ENCODE measurements around the gene MRPL52. TPM values are rescaled to one million over a fixed set of nuclear protein-coding genes. Genes with fewer than 3 reads are reported as not detected.

Gene MRPL52
- total and polyA plus RNA-seq, 10 of the 15 experiments (the other 5 are each of a cell fraction or from before 2014, with no cell fraction given), result 51.7 to 541 (median 142) TPM

DNA sequence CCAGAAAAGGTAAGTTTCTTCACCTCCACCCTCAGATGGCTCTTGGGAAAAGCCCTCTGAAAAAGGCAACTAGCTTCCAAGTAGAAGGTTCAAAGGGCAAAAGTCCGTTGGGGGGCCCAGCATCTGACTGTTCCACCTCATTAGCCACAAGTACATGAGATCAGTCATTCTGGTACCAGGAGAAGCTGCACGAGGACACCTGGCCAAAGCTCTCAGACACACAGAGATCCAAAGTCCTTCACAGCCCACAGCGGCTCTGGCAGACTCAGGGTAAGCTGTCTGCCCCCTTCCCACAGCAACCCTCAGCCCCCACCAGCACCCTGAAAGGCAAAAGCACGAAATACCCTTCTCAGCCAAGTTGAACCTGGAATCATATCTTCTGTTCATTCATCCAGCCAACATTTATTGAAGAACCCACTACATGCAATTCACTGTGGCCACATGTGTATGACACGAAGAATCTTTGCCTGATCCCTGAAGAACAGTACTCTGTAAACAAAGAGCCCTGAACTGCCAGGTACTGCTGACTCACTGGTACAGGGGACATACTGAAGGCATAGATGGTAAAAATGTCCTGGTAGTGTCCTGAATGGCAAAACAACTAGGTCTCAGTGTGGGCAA lies 33.5 kb upstream of the MRPL52 start (continued):
- TF ChIP-seq, protein P1, sequence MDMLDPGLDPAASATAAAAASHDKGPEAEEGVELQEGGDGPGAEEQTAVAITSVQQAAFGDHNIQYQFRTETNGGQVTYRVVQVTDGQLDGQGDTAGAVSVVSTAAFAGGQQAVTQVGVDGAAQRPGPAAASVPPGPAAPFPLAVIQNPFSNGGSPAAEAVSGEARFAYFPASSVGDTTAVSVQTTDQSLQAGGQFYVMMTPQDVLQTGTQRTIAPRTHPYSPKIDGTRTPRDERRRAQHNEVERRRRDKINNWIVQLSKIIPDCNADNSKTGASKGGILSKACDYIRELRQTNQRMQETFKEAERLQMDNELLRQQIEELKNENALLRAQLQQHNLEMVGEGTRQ (IDR thresholded peaks at IDR 0.05; ENCODE audit: borderline replicate concordance, low read depth, low read length), result no peak
- TF ChIP-seq KDM1A (IDR thresholded peaks at IDR 0.05; ENCODE audit: borderline replicate concordance) (no peak), EP300 (IDR thresholded peaks at IDR 0.05; ENCODE audit: borderline replicate concordance in 1 of 2, control insufficient read depth in 1 of 2, low read depth in 2 of 2, low read length in 2 of 2) (peak; percentile 70 to 71), ZNF24 (IDR thresholded peaks at IDR 0.05) (no peak), ZNF217 (IDR thresholded peaks at IDR 0.05) (0 out of 2 replicates have a peak, but pooled peaks have one; percentile 59), STAT3 (IDR thresholded peaks at IDR 0.05; ENCODE audit: low read depth, low read length) (no peak), RUNX3 (IDR thresholded peaks at IDR 0.05; ENCODE audit: low read length) (peak; percentile 89), MXI1 (IDR thresholded peaks at IDR 0.05; ENCODE audit: low read depth, low read length) (no peak), CREB1 (IDR thresholded peaks at IDR 0.05; ENCODE audit: low read depth) (0 out of 2 replicates have a peak, but pooled peaks have one; percentile 45), POLR2AphosphoS2 (IDR thresholded peaks at IDR 0.05; ENCODE audit: low read depth, low read length) (no peak), BMI1 (IDR thresholded peaks at IDR 0.05; ENCODE audit: borderline replicate concordance) (no peak), KLF5 (IDR thresholded peaks at IDR 0.05; ENCODE audit: partially characterized antibody) (no peak), SRF (IDR thresholded peaks at IDR 0.05; ENCODE audit: low read depth in 2 of 2, low read length in 2 of 2) (0 out of 4 replicates have a peak, but pooled peaks of 1 of the 2 experiments have one; percentile 16), JUNB (IDR thresholded peaks at IDR 0.05) (peak; percentile 90)
- TF ChIP-seq, protein P2, sequence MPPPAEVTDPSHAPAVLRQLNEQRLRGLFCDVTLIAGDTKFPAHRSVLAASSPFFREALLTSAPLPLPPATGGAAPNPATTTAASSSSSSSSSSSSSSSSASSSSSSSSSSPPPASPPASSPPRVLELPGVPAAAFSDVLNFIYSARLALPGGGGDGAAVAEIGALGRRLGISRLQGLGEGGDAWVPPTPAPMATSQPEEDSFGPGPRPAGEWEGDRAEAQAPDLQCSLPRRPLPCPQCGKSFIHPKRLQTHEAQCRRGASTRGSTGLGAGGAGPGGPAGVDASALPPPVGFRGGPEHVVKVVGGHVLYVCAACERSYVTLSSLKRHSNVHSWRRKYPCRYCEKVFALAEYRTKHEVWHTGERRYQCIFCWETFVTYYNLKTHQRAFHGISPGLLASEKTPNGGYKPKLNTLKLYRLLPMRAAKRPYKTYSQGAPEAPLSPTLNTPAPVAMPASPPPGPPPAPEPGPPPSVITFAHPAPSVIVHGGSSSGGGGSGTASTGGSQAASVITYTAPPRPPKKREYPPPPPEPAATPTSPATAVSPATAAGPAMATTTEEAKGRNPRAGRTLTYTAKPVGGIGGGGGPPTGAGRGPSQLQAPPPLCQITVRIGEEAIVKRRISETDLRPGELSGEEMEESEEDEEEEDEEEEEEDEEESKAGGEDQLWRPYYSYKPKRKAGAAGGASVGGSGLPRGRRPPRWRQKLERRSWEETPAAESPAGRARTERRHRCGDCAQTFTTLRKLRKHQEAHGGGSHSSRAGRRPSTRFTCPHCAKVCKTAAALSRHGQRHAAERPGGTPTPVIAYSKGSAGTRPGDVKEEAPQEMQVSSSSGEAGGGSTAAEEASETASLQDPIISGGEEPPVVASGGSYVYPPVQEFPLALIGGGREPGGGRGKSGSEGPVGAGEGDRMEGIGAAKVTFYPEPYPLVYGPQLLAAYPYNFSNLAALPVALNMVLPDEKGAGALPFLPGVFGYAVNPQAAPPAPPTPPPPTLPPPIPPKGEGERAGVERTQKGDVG (CRISPR knock-in tag; IDR thresholded peaks at IDR 0.05), result no peak
- TF ChIP-seq, protein P3, sequence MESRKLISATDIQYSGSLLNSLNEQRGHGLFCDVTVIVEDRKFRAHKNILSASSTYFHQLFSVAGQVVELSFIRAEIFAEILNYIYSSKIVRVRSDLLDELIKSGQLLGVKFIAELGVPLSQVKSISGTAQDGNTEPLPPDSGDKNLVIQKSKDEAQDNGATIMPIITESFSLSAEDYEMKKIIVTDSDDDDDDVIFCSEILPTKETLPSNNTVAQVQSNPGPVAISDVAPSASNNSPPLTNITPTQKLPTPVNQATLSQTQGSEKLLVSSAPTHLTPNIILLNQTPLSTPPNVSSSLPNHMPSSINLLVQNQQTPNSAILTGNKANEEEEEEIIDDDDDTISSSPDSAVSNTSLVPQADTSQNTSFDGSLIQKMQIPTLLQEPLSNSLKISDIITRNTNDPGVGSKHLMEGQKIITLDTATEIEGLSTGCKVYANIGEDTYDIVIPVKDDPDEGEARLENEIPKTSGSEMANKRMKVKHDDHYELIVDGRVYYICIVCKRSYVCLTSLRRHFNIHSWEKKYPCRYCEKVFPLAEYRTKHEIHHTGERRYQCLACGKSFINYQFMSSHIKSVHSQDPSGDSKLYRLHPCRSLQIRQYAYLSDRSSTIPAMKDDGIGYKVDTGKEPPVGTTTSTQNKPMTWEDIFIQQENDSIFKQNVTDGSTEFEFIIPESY (IDR thresholded peaks at IDR 0.05), result no peak
- TF ChIP-seq, protein P4, sequence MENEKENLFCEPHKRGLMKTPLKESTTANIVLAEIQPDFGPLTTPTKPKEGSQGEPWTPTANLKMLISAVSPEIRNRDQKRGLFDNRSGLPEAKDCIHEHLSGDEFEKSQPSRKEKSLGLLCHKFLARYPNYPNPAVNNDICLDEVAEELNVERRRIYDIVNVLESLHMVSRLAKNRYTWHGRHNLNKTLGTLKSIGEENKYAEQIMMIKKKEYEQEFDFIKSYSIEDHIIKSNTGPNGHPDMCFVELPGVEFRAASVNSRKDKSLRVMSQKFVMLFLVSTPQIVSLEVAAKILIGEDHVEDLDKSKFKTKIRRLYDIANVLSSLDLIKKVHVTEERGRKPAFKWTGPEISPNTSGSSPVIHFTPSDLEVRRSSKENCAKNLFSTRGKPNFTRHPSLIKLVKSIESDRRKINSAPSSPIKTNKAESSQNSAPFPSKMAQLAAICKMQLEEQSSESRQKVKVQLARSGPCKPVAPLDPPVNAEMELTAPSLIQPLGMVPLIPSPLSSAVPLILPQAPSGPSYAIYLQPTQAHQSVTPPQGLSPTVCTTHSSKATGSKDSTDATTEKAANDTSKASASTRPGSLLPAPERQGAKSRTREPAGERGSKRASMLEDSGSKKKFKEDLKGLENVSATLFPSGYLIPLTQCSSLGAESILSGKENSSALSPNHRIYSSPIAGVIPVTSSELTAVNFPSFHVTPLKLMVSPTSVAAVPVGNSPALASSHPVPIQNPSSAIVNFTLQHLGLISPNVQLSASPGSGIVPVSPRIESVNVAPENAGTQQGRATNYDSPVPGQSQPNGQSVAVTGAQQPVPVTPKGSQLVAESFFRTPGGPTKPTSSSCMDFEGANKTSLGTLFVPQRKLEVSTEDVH (IDR thresholded peaks at IDR 0.05; ENCODE audit: low read depth, partially characterized antibody), result no peak
